ENCODE measurements around the gene WWOX. TPM values are rescaled to one million over a fixed set of nuclear protein-coding genes. Genes with fewer than 3 reads are reported as not detected.

Gene WWOX
- total and polyA plus RNA-seq, 2 donors (not counting 1 experiment from before 2014, with no cell fraction given) = 10.5 to 42.3 TPM

GRCh38 chr16:79195938-79196337 is 1096.5 kb downstream of the WWOX start:
- intact Hi-C loops (cut with micrococcal nuclease) = no loop called here
- peaks cover 8% of the 10 kb centered on the region for H3K4me1 Mint-ChIP-seq
- CTCF ChIA-PET = interaction anchor here (1.0 kb wide), 1 partner anchor 1663 kb away, joined by 3 read pairs; no protein-coding TSS in a partner anchor

GRCh38 chr16:79201436-79201835 is 1102.0 kb downstream of the WWOX start:
- no peak for DNase-seq
- Mint-ChIP-seq H3K4me1 (no peaks in the 10 kb centered on the region), H3K9me3 (ENCODE audit: insufficient read depth) (no peaks in the 10 kb centered on the region), H3K4me3 (no peak overlapping the region), H3K27me3 (peaks cover 4% of the 10 kb centered on the region), H3K27ac (no peak overlapping the region)
- Histone ChIP-seq H3K27me3 (replicated peaks in 1 of 4; ENCODE audit: control extremely low read depth in 1 of 4, control insufficient read depth in 3 of 4, insufficient read depth in 4 of 4, low read length in 3 of 4) (no peaks in the 10 kb centered on the region), H3K36me3 (replicated peaks in 1 of 2; ENCODE audit: control extremely low read depth in 1 of 2, control insufficient read depth in 1 of 2, extremely low read depth in 1 of 2, insufficient read depth in 2 of 2, low read length in 1 of 2) (no peaks in the 10 kb centered on the region), H4K20me1 (ENCODE audit: control insufficient read depth, insufficient read depth, low read length, poor library complexity, severe bottlenecking) (no peaks in the 10 kb centered on the region), H3K9ac (ENCODE audit: low read length) (no peak overlapping the region), H3K9me3 (ENCODE audit: control extremely low read depth in 1 of 3, control insufficient read depth in 2 of 3, insufficient read depth in 1 of 3, low read length in 2 of 3) (no peaks in the 10 kb centered on the region), H2AFZ (ENCODE audit: insufficient read depth, low read depth, low read length, poor library complexity, severe bottlenecking) (no peak overlapping the region), H3K79me2 (ENCODE audit: control insufficient read depth, insufficient read depth, low read length) (no peaks in the 10 kb centered on the region), H3K27ac (ENCODE audit: low read length in 2 of 2) (no peak overlapping the region), H3K4me1 (ENCODE audit: control insufficient read depth in 2 of 2, insufficient read depth in 2 of 2, low read length in 2 of 2) (no peaks in the 10 kb centered on the region), H3K4me2 (replicated peaks; ENCODE audit: low read depth, low read length, poor library complexity, severe bottlenecking) (no peak overlapping the region), H3K4me3 (ENCODE audit: control extremely low read depth in 1 of 5, extremely low read depth in 1 of 5, insufficient read depth in 1 of 5, low read depth in 2 of 5, low read length in 4 of 5) (no peak overlapping the region)
- POLR2A ChIA-PET = no interaction called here
- TF ChIP-seq CTCF (IDR thresholded peaks at IDR 0.05) (no peak), EZH2 (IDR thresholded peaks at IDR 0.05; ENCODE audit: borderline replicate concordance, insufficient read depth, low read depth, low read length, poor library complexity, severe bottlenecking) (no peak)
- CTCF ChIA-PET = no interaction called here
- 100% methylated on average over 1 of the region's 5 CpGs for WGBS (ENCODE audit: insufficient coverage)
- no peak for ATAC-seq (ENCODE audit: low read depth)
- intact Hi-C loops (cut with micrococcal nuclease) = no loop called here

More at GRCh38 chr16:79195938-79196337, 1096.5 kb downstream of the WWOX start:
- Histone ChIP-seq H3K36me3 (replicated peaks in 1 of 2; ENCODE audit: control extremely low read depth in 1 of 2, control insufficient read depth in 1 of 2, extremely low read depth in 1 of 2, insufficient read depth in 2 of 2, low read length in 1 of 2) (no peaks in the 10 kb centered on the region), H3K79me2 (ENCODE audit: control insufficient read depth, insufficient read depth, low read length) (no peaks in the 10 kb centered on the region), H3K4me3 (ENCODE audit: control extremely low read depth in 1 of 5, extremely low read depth in 1 of 5, insufficient read depth in 1 of 5, low read depth in 2 of 5, low read length in 4 of 5) (no peak overlapping the region), H4K20me1 (ENCODE audit: control insufficient read depth, insufficient read depth, low read length, poor library complexity, severe bottlenecking) (no peaks in the 10 kb centered on the region), H3K4me2 (replicated peaks; ENCODE audit: low read depth, low read length, poor library complexity, severe bottlenecking) (no peak overlapping the region), H2AFZ (ENCODE audit: insufficient read depth, low read depth, low read length, poor library complexity, severe bottlenecking) (no peak overlapping the region), H3K27me3 (replicated peaks in 1 of 4; ENCODE audit: control extremely low read depth in 1 of 4, control insufficient read depth in 3 of 4, insufficient read depth in 4 of 4, low read length in 3 of 4) (no peaks in the 10 kb centered on the region), H3K9ac (ENCODE audit: low read length) (no peak overlapping the region), H3K27ac (ENCODE audit: low read length in 2 of 2) (no peak overlapping the region), H3K4me1 (ENCODE audit: control insufficient read depth in 2 of 2, insufficient read depth in 2 of 2, low read length in 2 of 2) (peaks cover 0 to 5% of the 10 kb centered on the region in 2 donors), H3K9me3 (ENCODE audit: control extremely low read depth in 1 of 3, control insufficient read depth in 2 of 3, insufficient read depth in 1 of 3, low read length in 2 of 3) (no peaks in the 10 kb centered on the region)
- DNase-seq (no peak), ATAC-seq (ENCODE audit: low read depth) (no peak)
- POLR2A ChIA-PET = no interaction called here
- Mint-ChIP-seq H3K4me3 (no peak overlapping the region), H3K27me3 (peaks cover 9% of the 10 kb centered on the region), H3K27ac (no peak overlapping the region), H3K9me3 (ENCODE audit: insufficient read depth) (no peaks in the 10 kb centered on the region)
- TF ChIP-seq EZH2 (IDR thresholded peaks at IDR 0.05; ENCODE audit: borderline replicate concordance, insufficient read depth, low read depth, low read length, poor library complexity, severe bottlenecking) (no peak), CTCF (IDR thresholded peaks at IDR 0.05) (no peak)
- no CpG with 5 or more reads among the region's 4 CpGs for WGBS (ENCODE audit: insufficient coverage)
